H4 (cell line): ENCODE results near the gene LYZL4. TPM values are rescaled to one million over a fixed set of nuclear protein-coding genes. Genes with fewer than 3 reads are reported as not detected.

Experiments
- DNase-seq: peaks from one replicate; pipeline ENCODE4 v3.0.0-alpha.2; 2015; ENCODE audit warnings: low spot score
- total RNA-seq: library from RNA; depleted of rRNA; stranded (reverse); fragments of >200 nt; shearing (Covaris generic); gene quantifications from 2 replicates; pipeline ENCODE4 v1.2.3, GENCODE V29; 2014; rRNA removed

The LYZL4 gene
- total RNA-seq, 1 experiment from 2014 or later: not detected

DNA sequence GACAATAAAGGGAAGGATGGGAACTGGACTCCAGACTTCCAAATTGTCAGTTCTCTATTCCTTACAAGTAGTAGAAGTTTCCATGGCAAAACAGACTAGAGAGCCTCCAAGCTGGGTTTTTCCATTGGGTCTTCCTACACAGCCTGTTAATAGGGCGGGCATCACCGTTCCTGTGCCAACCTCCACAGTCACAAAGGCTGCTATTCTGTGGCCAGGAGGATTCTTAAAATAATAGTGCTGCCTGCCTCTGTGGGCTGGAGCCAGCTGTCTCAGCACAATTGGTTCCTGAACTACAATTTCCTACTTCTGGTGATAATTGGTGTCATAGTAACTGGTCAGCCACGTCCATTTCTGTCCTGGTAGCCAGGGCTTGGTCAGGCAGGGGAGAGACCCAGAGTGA is 38.6 kb downstream of the LYZL4 start:
- DNase-seq: no peak

- no peak for DNase-seq
Observed at GRCh38 chr3:42369832-42370231, 40.6 kb downstream of the LYZL4 start.

DNA sequence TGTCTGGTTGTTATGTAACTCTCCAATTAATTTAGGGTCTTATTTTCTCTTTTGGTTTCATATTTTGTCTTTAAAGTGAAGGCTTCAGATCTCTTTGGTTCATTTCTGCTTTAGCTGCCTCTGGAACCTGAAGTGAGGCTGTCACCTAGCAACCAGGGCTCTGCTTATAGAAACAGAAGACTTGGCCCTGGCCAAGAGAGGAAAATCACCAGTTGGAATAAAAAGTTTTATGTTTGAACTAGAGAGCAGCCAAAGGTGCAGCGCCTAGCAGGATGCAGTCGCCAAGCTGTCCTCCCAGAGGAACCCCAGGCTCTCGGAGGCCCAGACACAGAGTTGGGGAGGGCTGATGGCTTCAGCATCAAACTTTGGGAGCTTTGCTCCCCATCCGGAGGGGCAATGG is 41.1 kb downstream of the LYZL4 start:
- DNase-seq: no peak

GRCh38 chr3:42368861-42369260 is 41.5 kb downstream of the LYZL4 start:
- DNase-seq: no peak

DNA sequence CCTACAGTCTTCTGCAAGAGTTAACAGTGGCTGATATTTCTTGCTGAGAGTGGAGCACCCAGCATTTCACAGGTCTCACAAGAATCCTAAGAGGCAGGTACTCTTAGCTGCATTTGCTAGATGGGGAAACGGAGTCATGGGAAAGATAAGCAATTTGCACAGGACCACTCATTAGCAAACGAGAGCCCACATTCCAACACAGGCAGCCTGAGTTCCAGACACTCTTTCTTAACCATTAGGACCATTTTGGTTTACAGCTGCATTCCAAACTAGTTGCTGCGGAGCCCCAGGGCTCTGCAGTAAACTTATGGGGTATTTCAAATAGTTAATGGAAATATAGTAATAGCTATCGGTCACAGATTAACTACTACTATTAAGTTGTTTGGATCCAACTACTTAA is 42.5 kb downstream of the LYZL4 start:
- DNase-seq: no peak

DNA sequence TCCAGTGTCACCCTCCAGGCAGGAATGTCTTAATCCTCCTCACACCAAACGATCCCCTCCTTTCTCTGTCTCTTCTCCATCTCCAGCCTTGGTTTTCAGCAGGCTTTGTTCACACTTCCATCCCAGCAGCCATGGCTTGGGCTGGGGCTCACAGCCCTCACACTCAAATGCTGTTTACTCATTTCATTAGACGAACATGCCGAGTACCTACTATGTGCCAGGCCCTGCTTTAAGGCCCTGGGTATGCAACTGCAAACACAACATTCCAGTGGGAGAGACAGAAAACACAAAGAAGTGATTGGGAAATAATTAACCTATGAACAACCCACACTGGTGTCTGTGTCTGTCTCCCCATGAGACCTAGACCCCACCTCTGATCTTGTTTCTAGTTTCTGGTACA is 43.9 kb downstream of the LYZL4 start:
- DNase-seq: no peak

GRCh38 chr3:42357335-42357734 is 53.1 kb downstream of the LYZL4 start:
- no peak for DNase-seq

GRCh38 chr3:42355612-42356011 is 54.8 kb downstream of the LYZL4 start:
- DNase-seq: no peak

DNA sequence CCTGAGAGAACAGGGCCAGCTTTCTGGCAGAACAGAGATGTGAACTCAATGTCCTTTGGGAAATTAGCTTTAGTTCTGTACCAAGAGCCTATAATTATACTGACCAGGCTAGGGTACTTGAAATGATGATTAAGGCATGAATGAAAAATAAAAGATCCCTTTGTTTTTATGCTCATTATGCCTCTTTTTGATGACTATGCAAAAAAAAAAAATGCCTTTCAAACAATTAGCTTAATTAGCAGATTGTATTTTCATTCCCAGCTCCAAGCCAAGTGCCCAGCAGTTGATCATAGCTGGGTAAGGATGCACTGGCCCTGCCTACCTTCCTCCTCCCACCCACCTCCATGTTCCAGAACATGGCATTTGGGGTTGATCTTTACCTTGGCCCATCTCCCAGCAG is 56.8 kb downstream of the LYZL4 start:
- DNase-seq: no peak

- DNase-seq: no peak
Observed at GRCh38 chr3:42351207-42351606, 59.2 kb downstream of the LYZL4 start.

- DNase-seq: no peak
Observed at GRCh38 chr3:42349765-42350594, 60.4 kb downstream of the LYZL4 start.

DNA sequence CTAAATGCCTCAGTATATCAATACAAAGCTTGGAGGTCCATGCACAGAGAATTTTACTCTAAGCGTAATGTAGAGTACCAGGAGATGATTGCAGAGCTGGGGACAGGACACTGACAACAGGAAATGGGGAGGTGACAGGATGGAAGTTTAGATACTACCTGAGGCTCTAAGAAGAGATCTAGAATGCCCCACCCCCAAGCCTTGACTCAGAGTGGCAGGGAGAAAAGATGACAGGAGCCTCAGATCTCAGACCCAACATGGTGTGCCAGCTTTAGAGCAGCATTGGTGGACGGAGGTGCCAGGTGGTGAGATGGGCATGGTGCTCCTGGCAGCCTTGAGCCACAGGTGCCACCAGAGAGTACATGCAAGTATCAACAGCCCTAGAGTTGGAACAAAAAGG is 62.5 kb downstream of the LYZL4 start:
- DNase-seq: no peak

Other genes starting within 250 kb of the LYZL4 start
- gene CCK, start 144.4 kb downstream of the LYZL4 start, total RNA-seq: not detected in 2 replicates
- not detected in 2 replicates for gene VIPR1, start 92.0 kb upstream of the LYZL4 start, total RNA-seq
- gene SEC22C, start 171.4 kb upstream of the LYZL4 start, total RNA-seq: 42.4 and 48.1 TPM in 2 replicates
- 32.2 and 41.9 TPM in 2 replicates for gene SS18L2, start 180.2 kb upstream of the LYZL4 start, total RNA-seq
- 3.8 and 6.2 TPM in 2 replicates for gene NKTR, start 190.1 kb upstream of the LYZL4 start, total RNA-seq
- 1.9 and 3.8 TPM in 2 replicates for gene ZBTB47, start 243.1 kb upstream of the LYZL4 start, total RNA-seq